Measurements from ENCODE around the gene GSS.
"Not testable (repeated sequence)": the region's sequence is repeated elsewhere in the genome, so short reads cannot be mapped to it uniquely, and the experiment has no call there.

GSS gene

GRCh38 chr20:34907616-34908469, 47.8 kb downstream of the GSS start:
- DNase-seq (ENCODE audit: low read depth): no peak

DNA sequence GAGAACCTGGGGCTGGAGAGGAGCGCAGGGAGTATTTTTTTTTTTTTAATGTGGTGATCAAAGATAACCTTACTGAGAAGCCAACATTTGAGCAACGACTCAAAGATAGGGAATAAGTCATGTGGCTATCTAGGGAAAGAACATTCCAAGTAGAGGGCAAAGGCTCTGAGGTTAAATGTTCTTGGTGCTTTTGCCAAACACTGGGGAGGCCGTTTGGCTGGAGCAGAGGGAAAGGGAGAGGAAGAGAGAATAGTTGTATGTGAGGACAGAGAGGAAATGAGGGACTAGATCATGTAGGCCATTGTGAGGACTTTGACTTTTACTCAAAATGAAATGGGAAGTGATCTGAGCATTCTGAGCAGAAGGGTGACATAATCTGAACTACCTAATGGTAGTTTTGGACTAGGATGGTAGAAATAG, 51.4 kb downstream of the GSS start:
- DNase-seq (ENCODE audit: low read depth): no peak

GRCh38 chr20:34898731-34899130, 56.9 kb downstream of the GSS start:
- not testable (repeated sequence) for DNase-seq (ENCODE audit: low read depth)

DNA sequence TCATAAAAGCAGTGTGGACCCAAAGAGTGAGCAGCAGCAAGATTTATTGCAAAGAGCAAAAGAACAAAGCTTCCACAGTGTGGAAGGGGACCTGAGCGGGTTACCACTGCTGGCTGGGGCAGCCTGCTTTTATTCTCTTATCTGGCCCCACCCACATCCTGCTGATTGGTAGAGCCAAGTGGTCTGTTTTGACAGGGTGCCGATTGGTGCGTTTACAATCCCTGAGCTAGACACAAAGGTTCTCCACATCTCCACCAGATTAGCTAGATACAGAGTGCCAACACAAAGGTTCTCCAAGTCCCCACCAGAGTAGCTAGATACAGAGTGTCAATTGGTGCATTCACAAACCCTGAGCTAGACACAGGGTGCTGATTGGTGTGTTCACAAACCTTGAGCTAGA, 57.5 kb downstream of the GSS start:
- not testable (repeated sequence) for DNase-seq (ENCODE audit: low read depth)

GRCh38 chr20:34896086-34896621, 59.5 kb downstream of the GSS start:
- no peak for DNase-seq (ENCODE audit: low read depth)

- DNase-seq (ENCODE audit: low read depth): no peak
Observed at GRCh38 chr20:34895465-34895864, 60.1 kb downstream of the GSS start.

- DNase-seq (ENCODE audit: low read depth): no peak
Observed at GRCh38 chr20:34894723-34895122, 60.9 kb downstream of the GSS start.

DNA sequence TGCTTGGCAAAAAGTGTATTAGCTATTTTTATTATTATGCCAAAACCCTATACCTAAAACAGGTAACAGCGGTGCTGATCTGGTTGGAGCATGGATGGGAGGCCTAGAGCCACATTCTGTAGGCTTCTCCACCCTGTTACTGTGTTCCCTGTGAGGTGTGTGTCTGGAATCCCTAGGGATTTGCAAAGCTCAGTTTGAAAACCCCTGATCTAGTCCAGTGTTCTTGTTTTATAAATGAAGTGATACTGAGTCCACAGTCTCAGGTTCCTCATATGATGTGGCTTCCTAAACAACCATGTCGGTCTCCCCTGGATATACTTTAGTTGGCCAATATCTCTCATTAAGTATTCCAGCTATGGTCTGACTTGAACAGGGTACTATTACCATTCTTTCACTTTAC, 62.9 kb downstream of the GSS start:
- no peak for DNase-seq (ENCODE audit: low read depth)

- no peak for DNase-seq (ENCODE audit: low read depth)
Observed at GRCh38 chr20:34891166-34892062, 64.2 kb downstream of the GSS start.

DNA sequence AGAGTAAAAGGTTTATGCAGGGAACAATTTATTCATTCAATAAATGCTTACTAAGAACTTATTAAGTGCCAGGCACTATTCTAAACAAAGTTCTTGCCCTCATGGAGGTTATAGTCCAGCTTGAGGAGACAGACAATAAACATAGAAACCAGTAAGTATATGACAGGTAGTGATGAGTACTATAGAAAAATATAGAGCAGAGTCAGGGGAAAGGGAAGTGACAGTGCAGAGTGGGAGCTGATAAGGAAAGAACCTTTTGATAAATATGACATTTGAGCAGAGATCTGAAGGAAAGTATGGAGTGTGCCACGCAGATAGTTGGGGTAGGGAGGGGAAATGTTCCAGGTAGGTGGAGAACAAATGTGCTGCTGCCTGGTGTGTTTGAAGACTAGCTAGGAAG, 67.1 kb downstream of the GSS start:
- no peak for DNase-seq (ENCODE audit: low read depth)

DNA sequence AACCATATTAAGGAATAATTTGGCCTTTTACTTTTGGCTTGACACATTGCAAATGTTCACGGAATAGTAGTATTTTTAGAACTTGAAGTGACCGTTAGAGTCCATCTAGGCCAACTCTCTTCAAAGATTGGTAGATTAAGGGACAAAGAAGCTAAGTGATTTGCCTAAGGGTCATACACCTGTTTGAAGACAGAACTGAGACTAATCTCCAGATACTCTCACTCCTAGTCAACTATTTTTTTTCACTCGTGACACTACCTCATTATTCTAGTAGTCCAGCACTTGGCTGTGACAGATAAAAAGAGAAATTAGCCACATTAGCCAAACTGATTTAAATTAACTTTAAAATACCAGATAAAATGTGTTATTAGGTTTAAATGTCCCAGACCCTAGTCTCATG, 68.6 kb downstream of the GSS start:
- no peak for DNase-seq (ENCODE audit: low read depth)

DNA sequence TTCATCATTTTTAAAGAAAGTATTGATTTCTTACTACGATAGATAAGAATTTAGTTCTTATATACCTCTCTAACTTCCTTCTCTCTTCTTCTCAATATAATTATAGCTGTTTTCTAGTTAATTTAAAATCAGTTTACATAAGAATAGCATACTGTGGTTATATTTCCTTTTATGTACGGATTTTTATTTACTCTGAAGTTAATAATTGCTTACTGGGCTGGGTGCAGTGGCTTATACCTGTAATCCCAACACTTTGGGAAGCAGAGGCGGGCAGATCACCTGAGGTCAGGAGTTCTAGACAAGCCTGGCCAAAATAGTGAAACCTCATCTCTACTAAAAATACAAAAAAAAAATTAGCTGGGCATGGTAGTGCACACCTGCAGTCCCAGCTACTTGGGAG, 69.5 kb downstream of the GSS start:
- no peak for DNase-seq (ENCODE audit: low read depth)

DNA sequence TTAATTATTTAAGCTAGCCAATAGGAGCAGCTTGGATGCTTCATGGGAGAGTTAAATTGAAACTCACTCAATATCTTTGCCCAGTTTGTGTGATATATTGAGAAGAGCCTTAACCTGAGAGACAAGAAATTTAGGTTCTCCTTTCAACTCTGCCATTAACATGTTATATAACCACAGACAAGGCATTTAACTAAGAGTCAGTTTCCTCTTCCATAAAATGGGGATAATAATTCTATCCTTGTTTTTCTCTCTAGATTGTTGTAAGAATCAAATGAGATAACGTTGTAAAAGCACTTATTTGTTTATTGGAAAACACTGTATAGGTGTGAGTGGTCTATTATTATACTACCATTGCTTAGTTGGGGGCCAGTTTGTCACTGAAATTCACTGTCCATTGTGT, 71.3 kb downstream of the GSS start:
- DNase-seq (ENCODE audit: low read depth): no peak

DNA sequence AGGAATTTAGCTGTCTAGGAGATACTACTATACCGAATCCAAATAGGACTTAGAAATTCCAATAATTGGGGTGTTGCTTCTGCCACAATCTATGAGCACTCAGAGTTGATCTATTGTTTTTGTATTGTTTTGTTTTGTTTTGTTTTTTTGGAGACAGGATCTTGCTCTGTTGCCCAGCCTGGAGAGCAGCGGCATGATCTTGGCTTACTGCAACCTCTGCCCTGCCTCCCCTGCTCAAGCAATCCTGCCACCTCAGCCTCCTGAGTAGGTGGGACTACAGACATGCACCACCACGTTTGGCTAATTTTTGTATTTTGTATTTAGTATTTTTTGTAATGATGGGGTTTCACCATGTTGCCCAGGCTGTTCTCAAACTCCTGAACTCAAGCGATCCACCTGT, 71.8 kb downstream of the GSS start:
- DNase-seq (ENCODE audit: low read depth): no peak

DNA sequence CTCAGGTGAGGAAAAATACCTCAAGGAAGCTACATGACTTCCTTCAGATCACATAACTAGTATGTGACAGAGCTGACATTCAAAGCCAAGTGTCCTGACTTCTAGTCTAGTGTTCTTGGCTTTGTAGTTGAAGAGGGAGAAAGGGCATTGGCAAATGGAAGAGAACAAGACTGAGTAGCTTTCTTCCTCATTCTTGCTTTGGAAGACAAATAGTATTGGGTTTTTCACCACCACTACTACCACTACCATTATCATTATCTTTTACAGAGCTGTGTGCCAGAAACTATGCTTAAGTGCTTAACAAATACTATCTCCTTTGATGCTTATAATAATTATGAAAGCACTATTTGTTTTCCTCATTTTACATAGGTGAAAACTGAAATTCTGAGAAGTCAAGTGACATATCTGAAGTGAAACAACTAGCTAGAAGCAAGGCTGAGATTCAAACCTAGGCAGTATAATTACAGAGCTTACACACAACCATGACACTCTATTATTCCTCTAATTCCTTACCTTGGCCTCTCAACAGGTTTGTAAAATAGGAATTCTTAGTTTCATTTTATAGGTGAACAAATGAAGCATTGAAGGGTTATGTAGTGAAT, 72.4 kb downstream of the GSS start:
- no peak for DNase-seq (ENCODE audit: low read depth)

DNA sequence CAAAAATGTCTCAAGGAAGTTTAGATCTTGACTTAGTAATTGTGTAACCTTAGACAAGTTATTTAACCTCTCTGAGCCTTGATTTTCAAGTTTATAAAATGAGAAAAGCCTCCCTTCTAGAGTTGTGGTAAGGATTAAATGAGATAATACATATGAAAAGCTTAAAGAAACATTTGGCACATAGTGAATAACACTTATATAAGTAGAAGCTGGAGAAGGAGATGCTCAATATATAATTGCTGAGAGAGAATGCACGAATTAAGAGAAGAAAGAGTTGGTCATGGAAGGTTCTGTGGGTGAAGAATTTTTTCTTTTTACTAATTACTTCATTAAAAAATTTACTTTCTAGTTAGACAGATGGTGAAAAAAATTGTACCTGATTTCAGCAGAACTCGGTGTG, 73.9 kb downstream of the GSS start:
- no peak for DNase-seq (ENCODE audit: low read depth)

DNA sequence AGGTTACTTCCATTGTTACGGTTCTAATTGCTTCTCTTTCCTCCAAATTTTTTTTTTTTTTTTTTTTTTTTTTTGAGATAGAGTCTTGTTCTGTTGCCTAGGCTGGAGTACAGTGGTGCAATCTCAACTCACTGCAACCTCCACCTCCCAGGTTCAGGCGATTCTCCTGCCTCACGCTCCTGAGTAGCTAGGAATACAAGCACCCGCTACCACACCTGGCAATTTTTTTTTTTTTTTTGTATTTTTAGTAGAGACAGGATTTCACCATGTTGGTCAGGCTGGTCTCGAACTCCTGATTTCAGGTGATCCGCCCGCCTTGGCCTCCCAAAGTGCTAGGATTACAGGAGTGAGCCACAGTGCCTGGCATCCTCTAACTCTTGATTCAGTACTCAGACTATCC, 74.6 kb downstream of the GSS start:
- DNase-seq (ENCODE audit: low read depth): not testable (repeated sequence)

DNA sequence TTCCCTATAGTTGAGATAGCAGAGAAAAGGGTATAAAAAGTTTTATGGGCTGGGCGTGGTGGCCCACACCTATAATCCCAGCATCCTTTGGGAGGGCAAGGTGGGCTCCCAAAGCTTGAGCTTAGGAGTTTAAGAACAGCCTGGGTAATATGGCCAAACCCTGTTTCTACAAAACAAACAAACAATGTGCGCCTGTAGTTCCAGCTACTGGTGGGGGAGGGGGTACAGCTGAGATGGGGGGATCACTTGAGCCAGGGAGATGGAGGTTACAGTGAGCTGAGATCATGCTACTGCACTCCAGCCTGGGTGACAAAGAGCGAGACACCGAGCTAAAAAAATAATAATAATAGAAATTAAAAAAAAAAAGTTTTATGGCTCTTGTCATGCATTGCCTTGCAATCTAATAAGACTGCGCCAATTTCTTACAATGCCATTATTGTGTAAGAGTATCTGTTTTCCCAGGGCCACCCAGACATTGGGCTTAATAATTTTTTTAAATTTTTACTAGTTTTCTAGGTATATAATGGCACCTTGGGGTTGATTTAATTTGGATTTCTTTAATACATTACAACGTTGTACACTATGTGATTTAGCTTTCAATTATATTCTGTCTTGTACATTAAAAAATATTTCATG, 75.3 kb downstream of the GSS start:
- DNase-seq (ENCODE audit: low read depth): no peak
